Endothelial cell of umbilical vein (primary cell): Measurements from ENCODE around the gene RASA2. TPM values are rescaled to one million over a fixed set of nuclear protein-coding genes. Genes with fewer than 3 reads are reported as not detected.

Source experiments
- BruUV-seq: library from RNA; stranded (reverse); fragments of 400-500 nt; replicated peaks from 2 replicates; lab custom pipeline; 2021; lab: Mats Ljungman, UMichigan
- CTCF ChIA-PET: fragments of 300-600, 350-600 bp; sonication (Branson Sonifier 250); formaldehyde crosslinking; loops from one replicate; lab custom pipeline; 2021; ENCODE audit warnings: antibody characterized with exemption, inconsistent platforms; lab: Charles Lee
- POLR2A ChIA-PET: fragments of 300-600, 350-600 bp; sonication (Branson Sonifier 250); formaldehyde crosslinking; loops from one replicate; lab custom pipeline; 2021; ENCODE audit warnings: antibody characterized with exemption, inconsistent platforms; lab: Charles Lee
- DNase-seq: peaks from one replicate; pipeline ENCODE4 v3.0.0-alpha.2; 2011; ENCODE audit warnings: low read depth, low spot score
- FAIRE-seq: peaks from 2 replicates; lab custom pipeline; 2011; peaks lifted over from hg19 to GRCh38; lab: Jason Lieb, UNC
- H2AFZ ChIP-seq: 2 replicates; pipeline ENCODE4 v1.6.0; 2012; ENCODE audit warnings: low read depth, low read length, control low read depth, inconsistent platforms
- H3K27ac ChIP-seq: 2 replicates; pipeline ENCODE4 v1.5.1; 2011; ENCODE audit warnings: low read depth, mild to moderate bottlenecking, control low read depth, low read length, moderate library complexity; ENCODE audit not compliant: insufficient read depth
- H3K27me3 ChIP-seq, 2 experiments: 2 replicates each; pipeline versions ENCODE4 v1.6.0 to v1.6.1; 2011; ENCODE audit warnings: low read length in 2 of 2, mixed read lengths in 1 of 2; ENCODE audit not compliant: control insufficient read depth in 2 of 2, insufficient read depth in 2 of 2
- H3K36me3 ChIP-seq, 2 experiments: 2 replicates in 1 of 2; 3 replicates in 1 of 2; pipeline ENCODE4 v1.5.1; 2011; ENCODE audit warnings: low read length in 2 of 2, mild to moderate bottlenecking in 1 of 2, moderate library complexity in 1 of 2; ENCODE audit not compliant: control insufficient read depth in 2 of 2, insufficient read depth in 2 of 2; ENCODE audit errors: extremely low read depth in 1 of 2
- H3K4me1 ChIP-seq: 3 replicates; pipeline ENCODE4 v1.5.1; 2011; ENCODE audit warnings: mild to moderate bottlenecking, low read length; ENCODE audit not compliant: control insufficient read depth, insufficient read depth; ENCODE audit errors: extremely low read depth
- H3K4me2 ChIP-seq: 2 replicates; pipeline ENCODE4 v1.6.1; 2011; ENCODE audit warnings: low read length, control low read depth, mixed read lengths; ENCODE audit not compliant: insufficient read depth
- H3K4me3 ChIP-seq, 3 experiments: fragments of 200-600 bp in 1 of 3; sonication (generic), shearing (Covaris generic) in 1 of 3; replicated peaks in 1 of 3; 2 replicates each; pipeline ENCODE4 v1.5.1; 2011 to 2016; ENCODE audit warnings: control low read depth in 3 of 3, low read length in 3 of 3, mild to moderate bottlenecking in 2 of 3, inconsistent platforms in 1 of 3, low read depth in 1 of 3, moderate library complexity in 1 of 3; ENCODE audit not compliant: insufficient read depth in 1 of 3
- H3K79me2 ChIP-seq: 2 replicates; pipeline ENCODE4 v1.6.0; 2012; ENCODE audit warnings: low read length, inconsistent platforms; ENCODE audit not compliant: control insufficient read depth, insufficient read depth
- H3K9ac ChIP-seq: replicated peaks from 2 replicates; pipeline ENCODE3; 2011; ENCODE audit warnings: low read length, control low read depth; ENCODE audit not compliant: insufficient read depth; ENCODE audit errors: extremely low read depth
- H3K9me1 ChIP-seq: replicated peaks from 3 replicates; pipeline ENCODE4 v1.6.0; 2011; ENCODE audit warnings: mild to moderate bottlenecking, low read length; ENCODE audit not compliant: control insufficient read depth, insufficient read depth; ENCODE audit errors: extremely low read depth
- H3K9me3 ChIP-seq: replicated peaks from 2 replicates; pipeline ENCODE4 v1.5.1; 2012; ENCODE audit warnings: low read length, inconsistent platforms; ENCODE audit not compliant: control insufficient read depth, insufficient read depth
- H4K20me1 ChIP-seq: replicated peaks from 2 replicates; pipeline ENCODE3; 2011; ENCODE audit warnings: mild to moderate bottlenecking, low read length; ENCODE audit not compliant: control insufficient read depth, insufficient read depth; ENCODE audit errors: extremely low read depth
- CTCF ChIP-seq, 2 donors: IDR thresholded peaks; 1 replicate in 1 of 2; 2 replicates in 1 of 2; pipeline ENCODE4 v1.5.1; 2011; ENCODE audit warnings: low read length in 2 of 2, mild to moderate bottlenecking in 2 of 2, moderate library complexity in 2 of 2, control low read depth in 1 of 2, inconsistent platforms in 1 of 2, low read depth in 1 of 2; ENCODE audit not compliant: insufficient read depth in 1 of 2; ENCODE audit errors: extremely low read depth in 1 of 2
- FOS ChIP-seq: IDR thresholded peaks from 2 replicates; pipeline ENCODE4 v1.6.1; 2011; ENCODE audit warnings: mild to moderate bottlenecking, low read length, moderate library complexity, borderline replicate concordance; ENCODE audit not compliant: insufficient read depth
- GATA2 ChIP-seq: IDR thresholded peaks from 2 replicates; pipeline ENCODE4 v1.7.0; 2011; ENCODE audit warnings: low read depth, mild to moderate bottlenecking, moderate library complexity, mixed read lengths, low read length; ENCODE audit not compliant: insufficient read length, insufficient read depth
- JUN ChIP-seq: IDR thresholded peaks from 2 replicates; pipeline ENCODE4 v1.6.1; 2011; ENCODE audit warnings: borderline replicate concordance, low read depth; ENCODE audit not compliant: insufficient read length, insufficient read depth
- MYC ChIP-seq: IDR thresholded peaks from one replicate; pipeline ENCODE4 v1.6.1; 2011; ENCODE audit warnings: mild to moderate bottlenecking, low read depth, low read length
- POLR2A ChIP-seq: IDR thresholded peaks from 2 replicates; pipeline ENCODE4 v1.6.1; 2012; ENCODE audit warnings: low read depth, mild to moderate bottlenecking, control low read depth, low read length
- dilution Hi-C: fragments of 300-500 bp; cut with MboI; formaldehyde crosslinking; loops from one replicate; pipeline ENCODE4 v1.15.0; 2019; ENCODE audit warnings: low sequenced_read_pairs; ENCODE audit not compliant: extremely low pct_ligation_motif_present
- intact Hi-C: fragments of 100-400 bp; cut with micrococcal nuclease; formaldehyde crosslinking; loops from one replicate; pipeline ENCODE4 v1.10.0; 2022
- polyA plus RNA-seq, 4 experiments: library from polyadenylated mRNA; depleted of rRNA in 3 of 4; stranded (reverse) in 3 of 4; unstranded in 1 of 4; fragments of >200 nt; gene quantifications; 2 replicates each; pipeline versions ENCODE4 v1.2.1 to v1.2.3, GENCODE V29; 2011 to 2012; ENCODE audit warnings: missing spikeins in 1 of 4
- total RNA-seq: library from RNA; stranded (reverse); gene quantifications from 2 replicates; pipeline ENCODE4 v1.2.3, GENCODE V29; 2021

Gene RASA2
- total and polyA plus RNA-seq, 2 donors (not counting 3 experiments of a cell fraction or from before 2014, with no cell fraction given) = 3.1 to 20.2 TPM

DNA sequence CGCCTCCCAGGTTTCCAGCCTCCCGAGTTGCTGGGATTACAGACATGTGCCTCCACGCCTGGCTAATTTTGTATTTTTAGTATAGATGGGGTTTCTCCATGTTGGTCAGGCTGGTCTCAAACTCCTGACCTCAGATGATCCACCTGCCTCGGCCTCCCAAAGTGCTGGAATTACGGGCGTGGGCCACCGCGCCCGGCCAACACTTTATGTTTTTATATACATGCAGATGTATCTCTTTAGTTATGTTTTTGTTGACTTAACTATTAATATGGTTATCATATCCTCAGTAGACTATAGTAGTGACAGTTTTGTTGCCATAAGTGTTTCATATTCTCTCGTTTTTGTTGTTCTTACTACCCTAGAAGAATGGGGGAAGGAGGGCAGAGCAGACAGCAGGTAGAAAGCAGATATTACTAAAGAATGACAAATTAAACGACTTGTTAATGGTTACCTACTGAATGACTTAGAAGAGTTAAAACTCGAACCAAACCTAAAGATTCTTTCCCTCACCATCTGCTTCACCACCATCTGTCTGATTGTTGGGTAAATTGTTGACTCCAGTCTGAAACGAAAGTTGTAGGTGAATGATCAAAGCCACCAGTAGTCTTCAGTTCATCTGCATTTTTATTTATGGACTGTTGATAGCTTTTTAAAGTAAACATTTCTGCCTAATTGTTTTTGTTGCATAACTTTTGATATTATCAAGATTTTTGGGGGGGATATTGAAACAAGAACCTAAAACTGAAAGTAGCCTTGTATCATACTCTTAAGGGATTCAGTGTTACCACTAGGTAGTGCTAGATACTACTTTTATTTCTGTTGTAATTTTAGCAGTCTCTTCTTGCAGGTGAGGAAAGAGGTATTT lies 89.3 kb downstream of the RASA2 start:
- no peak for TF ChIP-seq MYC
- TF ChIP-seq GATA2 = no peak
- TF ChIP-seq POLR2A = no peak
- no peak for TF ChIP-seq JUN
- TF ChIP-seq CTCF (IDR thresholded peaks at IDR 0.05; ENCODE audit: extremely low read depth in 1 of 2, insufficient read depth in 1 of 2, low read depth in 1 of 2, low read length in 2 of 2) = peak; percentile 21
- TF ChIP-seq FOS = no peak
- intact Hi-C loops = loop anchor here (1.0 kb wide), 4 partner anchors 162 to 422 kb away; partner anchors contain the start of gene RNF7
- peaks cover 8 to 23% of the 10 kb centered on the region in 2 experiments for H3K36me3 ChIP-seq
- no peak overlapping the region for H3K4me2 ChIP-seq
- dilution Hi-C loops = no loop called here
- no peaks in the 10 kb centered on the region for H3K27me3 ChIP-seq
- H3K79me2 ChIP-seq = peaks cover 2% of the 10 kb centered on the region
- H3K9me1 ChIP-seq = no peaks in the 10 kb centered on the region
- FAIRE-seq = no peak
- no TSS peak for BruUV-seq
- H3K4me1 ChIP-seq = no peaks in the 10 kb centered on the region
- peak; percentile 43 for DNase-seq
- ChIA-PET CTCF (no interaction called here), POLR2A (no interaction called here)
- no peaks in the 10 kb centered on the region for H3K9me3 ChIP-seq
- no peak overlapping the region for H3K4me3 ChIP-seq
- H2AFZ ChIP-seq = no peak overlapping the region
- no peak overlapping the region for H3K9ac ChIP-seq
- no peak overlapping the region for H3K27ac ChIP-seq
- no peaks in the 10 kb centered on the region for H4K20me1 ChIP-seq
